ENCODE measurements around the gene ADGRF5.

The ADGRF5 gene

DNA sequence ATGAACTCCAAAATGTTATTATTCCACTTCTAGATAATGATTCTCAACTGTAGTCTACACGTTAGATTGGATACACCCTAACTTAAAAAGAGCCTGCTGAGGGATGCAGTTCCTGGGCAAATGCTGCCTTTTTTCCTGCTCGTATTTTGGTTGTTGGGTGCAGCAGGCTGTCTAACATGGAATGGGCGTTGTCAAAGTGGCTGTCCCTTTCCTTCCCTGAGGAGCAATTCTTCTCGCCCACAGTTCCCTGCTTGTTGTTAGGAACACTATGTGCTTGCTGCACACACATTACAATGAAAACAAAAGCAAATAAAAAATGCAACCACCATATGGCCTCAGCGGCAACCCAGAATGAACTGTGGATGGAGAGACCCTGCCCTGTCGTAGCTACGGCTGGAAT lies 1.7 kb upstream of the ADGRF5 start:
- H3K4me1 ChIP-seq (ENCODE audit: insufficient read depth, low read length, severe bottlenecking), result no peaks in the 10 kb centered on the region
- H3K36me3 ChIP-seq (ENCODE audit: insufficient read depth, low read length), result no peaks in the 10 kb centered on the region
- no peaks in the 10 kb centered on the region for H3K9me3 ChIP-seq (ENCODE audit: low read length)
- H4K20me1 ChIP-seq (ENCODE audit: insufficient read depth, low read length), result no peaks in the 10 kb centered on the region
- H3K9me2 ChIP-seq (ENCODE audit: low read depth, low read length), result no peaks in the 10 kb centered on the region
- no peaks in the 10 kb centered on the region for H3K27me3 ChIP-seq (ENCODE audit: insufficient read depth, low read length)
- TF ChIP-seq EZH2 (IDR thresholded peaks at IDR 0.05; ENCODE audit: borderline replicate concordance, low read length), result no peak
- TF ChIP-seq, protein P1, sequence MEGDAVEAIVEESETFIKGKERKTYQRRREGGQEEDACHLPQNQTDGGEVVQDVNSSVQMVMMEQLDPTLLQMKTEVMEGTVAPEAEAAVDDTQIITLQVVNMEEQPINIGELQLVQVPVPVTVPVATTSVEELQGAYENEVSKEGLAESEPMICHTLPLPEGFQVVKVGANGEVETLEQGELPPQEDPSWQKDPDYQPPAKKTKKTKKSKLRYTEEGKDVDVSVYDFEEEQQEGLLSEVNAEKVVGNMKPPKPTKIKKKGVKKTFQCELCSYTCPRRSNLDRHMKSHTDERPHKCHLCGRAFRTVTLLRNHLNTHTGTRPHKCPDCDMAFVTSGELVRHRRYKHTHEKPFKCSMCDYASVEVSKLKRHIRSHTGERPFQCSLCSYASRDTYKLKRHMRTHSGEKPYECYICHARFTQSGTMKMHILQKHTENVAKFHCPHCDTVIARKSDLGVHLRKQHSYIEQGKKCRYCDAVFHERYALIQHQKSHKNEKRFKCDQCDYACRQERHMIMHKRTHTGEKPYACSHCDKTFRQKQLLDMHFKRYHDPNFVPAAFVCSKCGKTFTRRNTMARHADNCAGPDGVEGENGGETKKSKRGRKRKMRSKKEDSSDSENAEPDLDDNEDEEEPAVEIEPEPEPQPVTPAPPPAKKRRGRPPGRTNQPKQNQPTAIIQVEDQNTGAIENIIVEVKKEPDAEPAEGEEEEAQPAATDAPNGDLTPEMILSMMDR (IDR thresholded peaks at IDR 0.05; ENCODE audit: low read length), result no peak
- H3F3A ChIP-seq (ENCODE audit: insufficient read depth, low read length), result no peaks in the 10 kb centered on the region
- no peak overlapping the region for H3K4me2 ChIP-seq (ENCODE audit: low read length)
- no peak overlapping the region for H3K27ac ChIP-seq (ENCODE audit: low read depth, low read length, poor library complexity, severe bottlenecking)
- H3K79me2 ChIP-seq (ENCODE audit: insufficient read depth, low read length), result no peaks in the 10 kb centered on the region
- no peak overlapping the region for H3K9ac ChIP-seq (ENCODE audit: low read length)
- H3K4me3 ChIP-seq (ENCODE audit: low read depth, low read length, poor library complexity, severe bottlenecking), result no peak overlapping the region
- no peak overlapping the region for H2AFZ ChIP-seq (ENCODE audit: low read length)

DNA sequence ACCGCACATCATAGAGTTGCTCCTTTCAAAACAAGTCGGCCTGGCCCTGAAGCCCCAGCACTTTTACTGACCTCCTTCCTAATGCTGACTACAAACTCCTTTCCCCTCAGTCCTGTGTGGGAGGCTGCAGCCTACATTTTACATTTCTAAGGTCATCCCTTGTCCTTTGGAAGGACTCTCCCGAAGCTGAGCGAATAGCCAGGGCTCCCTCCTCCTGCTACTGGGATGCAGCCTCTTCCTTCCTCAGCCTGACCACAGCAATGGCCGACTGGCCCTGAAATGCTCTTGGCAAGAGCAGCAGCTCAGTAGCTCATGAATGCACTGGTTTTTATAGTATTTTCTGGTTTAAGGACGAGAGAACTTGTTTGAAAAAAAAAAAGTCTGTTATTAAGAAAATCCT lies 679 bp downstream of the ADGRF5 start:
- Histone ChIP-seq H3K27ac (ENCODE audit: low read depth, low read length, poor library complexity, severe bottlenecking) (no peak overlapping the region), H3K9ac (ENCODE audit: low read length) (no peak overlapping the region), H3K4me1 (ENCODE audit: insufficient read depth, low read length, severe bottlenecking) (no peaks in the 10 kb centered on the region), H3K9me2 (ENCODE audit: low read depth, low read length) (no peaks in the 10 kb centered on the region), H3K4me3 (ENCODE audit: low read depth, low read length, poor library complexity, severe bottlenecking) (no peak overlapping the region), H2AFZ (ENCODE audit: low read length) (no peak overlapping the region), H3K4me2 (ENCODE audit: low read length) (no peak overlapping the region), H3K79me2 (ENCODE audit: insufficient read depth, low read length) (no peaks in the 10 kb centered on the region), H3K27me3 (ENCODE audit: insufficient read depth, low read length) (no peaks in the 10 kb centered on the region), H3F3A (ENCODE audit: insufficient read depth, low read length) (no peaks in the 10 kb centered on the region), H3K36me3 (ENCODE audit: insufficient read depth, low read length) (no peaks in the 10 kb centered on the region), H3K9me3 (ENCODE audit: low read length) (no peaks in the 10 kb centered on the region), H4K20me1 (ENCODE audit: insufficient read depth, low read length) (no peaks in the 10 kb centered on the region)
- TF ChIP-seq, protein P1 (IDR thresholded peaks at IDR 0.05; ENCODE audit: low read length), result no peak
- no peak for TF ChIP-seq EZH2 (IDR thresholded peaks at IDR 0.05; ENCODE audit: borderline replicate concordance, low read length)

DNA sequence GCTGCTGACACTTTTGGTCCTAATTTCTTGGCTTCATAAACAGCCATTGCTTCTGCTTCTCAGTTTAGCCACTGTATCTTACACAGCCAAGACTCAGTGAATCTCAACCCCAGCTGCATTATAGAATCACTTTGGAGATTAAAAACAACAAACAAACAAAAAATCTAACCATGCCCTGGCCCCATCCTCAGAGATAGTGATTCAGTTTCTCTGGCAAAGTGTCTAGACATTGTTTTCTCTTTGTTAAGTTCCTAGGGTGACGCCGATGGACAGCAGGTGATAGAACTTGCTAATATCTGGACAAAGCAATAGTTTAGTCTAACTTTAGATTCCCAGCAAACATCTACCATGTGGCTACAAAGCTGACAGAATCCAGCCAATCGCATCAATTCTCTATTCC lies 2.9 kb downstream of the ADGRF5 start:
- Histone ChIP-seq H4K20me1 (ENCODE audit: insufficient read depth, low read length) (no peaks in the 10 kb centered on the region), H3K4me1 (ENCODE audit: insufficient read depth, low read length, severe bottlenecking) (no peaks in the 10 kb centered on the region), H3K9me3 (ENCODE audit: low read length) (no peaks in the 10 kb centered on the region), H3K27ac (ENCODE audit: low read depth, low read length, poor library complexity, severe bottlenecking) (no peak overlapping the region), H3K9me2 (ENCODE audit: low read depth, low read length) (no peaks in the 10 kb centered on the region), H3K27me3 (ENCODE audit: insufficient read depth, low read length) (no peaks in the 10 kb centered on the region), H3K36me3 (ENCODE audit: insufficient read depth, low read length) (no peaks in the 10 kb centered on the region), H3F3A (ENCODE audit: insufficient read depth, low read length) (no peaks in the 10 kb centered on the region), H3K4me2 (ENCODE audit: low read length) (no peak overlapping the region), H3K4me3 (ENCODE audit: low read depth, low read length, poor library complexity, severe bottlenecking) (no peak overlapping the region), H3K9ac (ENCODE audit: low read length) (no peak overlapping the region), H3K79me2 (ENCODE audit: insufficient read depth, low read length) (no peaks in the 10 kb centered on the region), H2AFZ (ENCODE audit: low read length) (no peak overlapping the region)
- TF ChIP-seq, protein P1 (IDR thresholded peaks at IDR 0.05; ENCODE audit: low read length), result no peak
- TF ChIP-seq EZH2 (IDR thresholded peaks at IDR 0.05; ENCODE audit: borderline replicate concordance, low read length), result no peak
